ENCODE results near the gene AADACL4. TPM values are rescaled to one million over a fixed set of nuclear protein-coding genes. Genes with fewer than 3 reads are reported as not detected.
A peak's percentile ranks its signal among the peaks of the same experiment; 100 is the strongest.

Gene AADACL4
- total RNA-seq, 1 experiment from 2014 or later, result not detected

GRCh38 chr1:12608311-12608957, 35.5 kb upstream of the AADACL4 start:
- Histone ChIP-seq H3K9me3 (ENCODE audit: control insufficient read depth, insufficient read depth, low read depth, low read length) (no peaks in the 10 kb centered on the region), H3K4me1 (ENCODE audit: control insufficient read depth, insufficient read depth, low read length) (peaks cover 51% of the 10 kb centered on the region), H3K27me3 (ENCODE audit: control insufficient read depth, insufficient read depth, low read length) (no peaks in the 10 kb centered on the region), H3K4me3 (ENCODE audit: low read depth in 2 of 2, low read length in 2 of 2) (no peak overlapping the region), H3K27ac (ENCODE audit: low read length) (peak overlapping the region; percentile 76), H3K36me3 (ENCODE audit: control insufficient read depth, insufficient read depth, low read length) (0 out of 2 replicates have a peak, but pooled peaks cover 3% of the 10 kb centered on the region)
- CTCF ChIA-PET, result no interaction called here
- intact Hi-C loops (cut with micrococcal nuclease; ENCODE audit: unreplicated experiment) (no loop called here), in situ Hi-C loops (cut with HindIII; ENCODE audit: low pct_unique_long_range_greater_than_20kb, low sequenced_read_pairs) (no loop called here)
- POLR2A ChIA-PET, result no interaction called here
- BruUV-seq (replicated peaks), result no TSS peak
- no peak for DNase-seq (ENCODE audit: low read depth, low spot score)
- TF ChIP-seq REST (IDR thresholded peaks at IDR 0.05; ENCODE audit: insufficient read depth in 1 of 2, low read depth in 2 of 2, low read length in 1 of 2) (no peak), POLR2AphosphoS5 (IDR thresholded peaks at IDR 0.05; ENCODE audit: low read depth, low read length) (no peak), TCF7L2 (IDR thresholded peaks at IDR 0.05; ENCODE audit: low read depth, low read length) (no peak), CTCF (IDR thresholded peaks at IDR 0.05) (no peak), SIN3A (IDR thresholded peaks at IDR 0.05; ENCODE audit: borderline replicate concordance, insufficient read depth, low read depth, low read length) (no peak)
- no peak for ATAC-seq

DNA sequence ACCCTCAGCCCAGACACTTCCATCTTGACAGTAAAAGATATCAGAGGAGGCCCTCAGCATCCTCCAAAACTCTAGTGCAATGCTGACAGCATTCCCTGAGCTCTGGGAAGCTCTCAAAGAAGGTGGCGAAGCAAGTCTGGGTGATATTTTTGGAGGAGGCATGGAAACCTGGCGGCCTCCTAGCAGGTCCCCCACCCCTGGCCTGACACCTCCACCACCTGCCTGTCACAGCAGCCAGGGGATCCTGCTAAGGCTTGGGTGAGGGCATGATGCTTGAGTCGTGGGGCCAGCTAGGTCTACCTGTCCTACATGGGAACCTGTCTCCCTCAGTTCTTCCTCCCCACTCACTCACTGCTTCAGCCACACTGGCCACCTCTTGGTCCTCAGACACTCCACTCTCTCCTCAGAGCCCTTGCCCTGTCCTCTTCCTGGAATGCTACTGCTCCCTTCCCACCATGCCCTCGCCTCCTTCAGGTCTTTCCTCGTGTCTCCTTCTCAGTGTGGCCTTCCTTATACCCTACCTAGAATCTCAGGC, 34.3 kb upstream of the AADACL4 start:
- no TSS peak for BruUV-seq (replicated peaks)
- ChIA-PET CTCF (interaction anchor here (0.6 kb wide), 1 partner anchor 49 kb away, joined by 3 read pairs; no protein-coding TSS in a partner anchor), POLR2A (no interaction called here)
- Histone ChIP-seq H3K27me3 (ENCODE audit: control insufficient read depth, insufficient read depth, low read length) (no peaks in the 10 kb centered on the region), H3K9me3 (ENCODE audit: control insufficient read depth, insufficient read depth, low read depth, low read length) (no peaks in the 10 kb centered on the region), H3K27ac (ENCODE audit: low read length) (peak overlapping the region; percentile 76), H3K4me1 (ENCODE audit: control insufficient read depth, insufficient read depth, low read length) (peaks cover 50% of the 10 kb centered on the region), H3K4me3 (ENCODE audit: low read depth in 2 of 2, low read length in 2 of 2) (no peak overlapping the region), H3K36me3 (ENCODE audit: control insufficient read depth, insufficient read depth, low read length) (0 out of 2 replicates have a peak, but pooled peaks cover 3% of the 10 kb centered on the region)
- in situ Hi-C loops (cut with HindIII; ENCODE audit: low pct_unique_long_range_greater_than_20kb, low sequenced_read_pairs) (no loop called here), intact Hi-C loops (cut with micrococcal nuclease; ENCODE audit: unreplicated experiment) (no loop called here)
- no peak for TF ChIP-seq CTCF (IDR thresholded peaks at IDR 0.05)
- peak; percentile 71 for TF ChIP-seq POLR2AphosphoS5 (IDR thresholded peaks at IDR 0.05; ENCODE audit: low read depth, low read length)
- DNase-seq (ENCODE audit: low read depth, low spot score), result no peak
- peak; percentile 35 for ATAC-seq

Measured in Panc1 (cell line).